ENCODE results near the gene TSPAN31.
A peak's percentile ranks its signal among the peaks of the same experiment; 100 is the strongest.

TSPAN31 gene

DNA sequence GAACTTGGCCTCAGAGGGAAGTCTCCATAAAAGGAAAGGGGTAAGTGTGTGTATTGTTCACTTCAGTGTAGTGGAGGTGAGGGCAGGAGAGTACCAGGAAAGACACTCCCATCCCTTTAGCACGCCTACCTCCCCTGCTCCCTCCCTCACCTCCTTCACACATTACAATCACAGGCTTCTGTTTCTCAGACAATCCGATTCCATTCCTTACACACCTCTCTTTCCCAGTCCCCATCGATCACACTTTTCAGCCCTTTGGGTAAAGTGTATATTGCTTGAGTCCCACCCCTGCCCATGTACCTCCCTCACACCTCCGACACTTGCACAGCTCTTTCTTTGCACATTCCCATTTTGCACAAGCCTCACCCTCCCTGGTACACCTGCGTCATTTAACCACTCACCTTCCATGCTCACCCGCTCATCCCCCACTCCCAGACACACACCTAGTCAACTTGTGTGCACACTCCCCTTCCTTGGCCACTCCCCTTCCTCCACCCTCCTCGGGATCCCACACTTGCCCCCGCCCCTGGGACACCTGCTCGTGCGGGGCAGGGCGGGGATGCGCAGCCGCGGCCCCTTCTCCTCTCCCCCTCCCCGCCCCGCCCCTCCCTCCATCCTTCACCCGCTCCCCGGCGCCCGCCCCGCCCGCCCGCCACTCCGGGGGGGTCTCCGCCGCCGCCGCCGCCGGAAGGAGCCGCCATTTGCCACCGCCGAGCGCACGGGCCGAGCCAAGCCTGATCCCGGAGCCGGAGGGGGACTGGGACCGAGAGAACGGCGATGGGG, 9.8 kb downstream of the TSPAN31 start, which contains the start of gene MARCHF9:
Gene MARCHF9, plus strand, starts transcription at position 693 of the 783 bp plus-strand sequence. CDS start 426 bp downstream, outside the sequence.
- peak; percentile 91 for DNase-seq

DNA sequence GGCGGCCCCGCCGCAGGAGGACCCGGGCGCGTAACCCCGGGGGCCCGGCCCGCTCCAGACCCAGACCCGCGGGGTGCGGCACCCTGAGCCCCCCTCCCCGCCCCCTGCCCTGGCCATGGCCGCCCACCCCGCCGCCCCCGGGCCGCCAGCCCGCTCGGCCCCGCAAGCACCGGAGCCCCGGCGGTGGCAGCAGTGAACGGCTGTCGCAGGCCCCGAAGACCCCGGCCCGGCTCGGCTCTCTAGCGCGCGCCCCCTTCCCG, 10.3 kb downstream of the TSPAN31 start:
- DNase-seq = no peak

DNA sequence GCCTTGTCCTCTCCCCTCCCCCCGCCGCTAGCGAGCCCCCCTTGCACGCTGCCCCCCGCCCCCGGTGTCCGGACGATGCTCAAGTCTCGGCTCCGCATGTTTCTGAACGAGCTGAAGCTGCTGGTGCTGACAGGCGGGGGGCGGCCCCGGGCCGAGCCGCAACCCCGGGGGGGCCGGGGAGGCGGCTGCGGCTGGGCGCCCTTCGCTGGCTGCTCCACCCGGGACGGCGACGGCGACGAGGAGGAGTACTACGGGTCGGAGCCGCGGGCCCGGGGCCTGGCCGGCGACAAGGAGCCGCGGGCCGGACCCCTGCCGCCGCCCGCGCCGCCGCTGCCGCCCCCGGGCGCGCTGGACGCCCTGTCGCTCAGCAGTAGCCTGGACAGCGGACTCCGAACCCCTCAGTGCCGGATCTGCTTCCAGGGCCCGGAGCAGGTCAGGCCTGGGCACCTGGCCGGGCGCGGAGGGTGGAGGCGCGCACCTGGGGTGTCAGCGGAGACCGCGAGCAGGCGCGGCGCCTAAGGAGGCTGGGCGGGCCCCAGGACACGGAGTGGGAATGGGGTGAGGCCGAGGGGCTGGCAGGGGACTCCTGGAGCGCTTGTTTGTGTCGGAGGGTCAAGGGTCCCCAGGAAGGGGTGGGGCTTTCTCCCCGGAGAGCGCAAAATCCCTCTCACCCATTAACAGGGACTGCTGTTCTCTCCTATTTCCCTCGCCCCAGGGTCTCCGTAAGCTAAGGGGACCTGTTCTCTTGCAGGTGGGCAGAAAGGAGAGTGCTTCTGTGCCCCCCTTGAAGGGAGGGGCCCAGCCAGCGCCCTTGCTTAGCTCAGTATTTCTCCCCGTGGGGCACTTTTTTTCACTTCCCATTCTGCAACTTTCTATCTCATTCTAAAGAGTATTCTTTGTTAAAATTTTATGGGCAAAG, 10.9 kb downstream of the TSPAN31 start:
- DNase-seq = peak; percentile 13

DNA sequence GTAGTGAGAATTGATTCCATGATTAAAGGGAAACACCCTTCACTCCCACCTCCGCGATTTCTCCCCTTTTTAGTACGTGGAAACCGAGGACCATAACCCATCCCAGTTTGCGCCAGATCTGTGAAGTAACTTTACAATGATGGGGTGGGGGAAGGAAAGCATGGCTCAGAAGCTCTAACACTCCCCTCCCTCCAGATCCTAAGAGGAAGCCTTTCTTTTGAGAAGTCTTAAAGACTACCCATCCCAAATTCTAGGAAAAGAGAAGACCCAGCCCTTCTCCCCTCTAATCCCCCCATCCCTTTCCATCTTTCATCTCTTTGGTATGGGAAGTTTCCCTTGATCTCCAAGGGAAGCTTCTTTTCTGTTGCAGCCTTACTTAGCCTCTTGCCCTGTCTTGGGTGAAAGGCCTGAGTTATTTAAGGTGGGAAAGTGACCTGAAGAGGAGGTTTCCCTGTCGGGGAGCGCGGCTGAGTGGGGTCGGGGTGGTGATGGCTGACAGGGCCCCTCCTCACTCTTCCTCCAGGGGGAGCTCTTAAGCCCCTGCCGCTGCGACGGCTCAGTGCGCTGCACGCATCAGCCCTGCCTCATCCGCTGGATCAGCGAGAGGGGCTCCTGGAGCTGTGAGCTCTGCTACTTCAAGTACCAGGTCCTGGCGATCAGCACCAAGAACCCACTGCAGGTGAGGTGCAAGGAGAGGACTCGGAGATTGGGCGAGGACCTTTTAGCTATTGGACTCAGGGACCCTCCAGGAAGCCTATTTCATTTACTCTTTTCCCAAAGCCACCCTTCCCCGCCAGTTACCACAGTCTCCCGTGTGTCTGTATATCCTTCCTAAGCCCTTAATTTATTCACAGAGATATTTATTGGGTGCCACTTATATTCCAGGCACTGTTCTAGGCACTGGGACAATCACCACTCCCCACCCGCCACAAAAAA, 11.8 kb downstream of the TSPAN31 start:
- no peak for DNase-seq

DNA sequence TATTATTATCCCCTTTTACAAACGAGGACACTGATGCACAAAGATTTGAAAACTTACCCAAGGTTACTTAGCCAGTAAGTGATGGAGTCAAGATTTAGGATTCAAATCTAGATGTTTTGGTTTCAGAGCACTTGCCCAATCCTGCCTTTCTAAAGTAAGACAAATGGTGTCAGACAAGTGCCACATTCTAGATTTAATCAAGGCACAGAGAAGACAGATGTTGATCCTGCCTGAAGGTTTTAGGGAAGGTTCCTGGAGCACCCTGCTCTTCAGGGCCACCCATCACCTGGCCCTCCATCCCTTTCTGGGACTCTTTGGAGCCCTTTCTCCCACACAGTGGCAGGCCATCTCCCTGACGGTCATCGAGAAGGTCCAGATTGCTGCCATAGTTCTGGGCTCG, 12.9 kb downstream of the TSPAN31 start:
- no peak for DNase-seq

DNA sequence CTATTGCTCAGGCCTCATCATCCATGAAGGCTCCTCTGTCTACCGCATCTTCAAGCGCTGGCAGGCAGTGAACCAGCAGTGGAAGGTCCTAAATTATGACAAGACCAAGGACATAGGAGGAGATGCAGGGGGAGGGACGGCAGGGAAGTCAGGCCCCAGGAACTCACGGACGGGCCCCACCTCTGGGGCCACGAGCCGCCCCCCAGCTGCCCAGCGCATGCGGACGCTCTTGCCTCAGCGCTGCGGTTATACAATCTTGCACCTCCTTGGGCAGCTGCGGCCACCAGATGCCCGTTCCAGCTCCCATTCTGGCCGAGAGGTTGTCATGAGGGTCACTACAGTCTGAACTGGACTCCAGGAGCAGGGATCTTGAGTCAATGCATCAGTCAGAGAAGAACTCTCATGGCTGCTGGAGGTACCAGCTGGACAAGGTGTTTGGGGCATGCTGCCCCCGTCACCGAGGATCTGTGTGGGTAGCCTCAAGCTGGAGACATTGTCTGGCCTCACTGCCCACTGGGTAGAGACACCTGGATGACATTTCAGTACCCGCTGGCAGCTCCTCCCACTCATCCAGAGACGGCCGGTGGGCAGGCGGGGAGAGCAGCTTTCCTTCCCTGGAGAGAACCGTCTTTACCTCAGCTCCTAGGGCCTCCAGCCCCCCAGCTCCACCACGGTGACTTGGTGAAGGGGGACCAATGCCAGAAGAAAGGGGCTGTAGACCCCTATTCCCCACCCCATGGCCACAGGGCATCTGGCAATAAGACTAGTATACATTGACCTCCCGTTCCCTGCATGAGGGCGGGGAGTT, 13.9 kb downstream of the TSPAN31 start:
- DNase-seq = no peak

DNA sequence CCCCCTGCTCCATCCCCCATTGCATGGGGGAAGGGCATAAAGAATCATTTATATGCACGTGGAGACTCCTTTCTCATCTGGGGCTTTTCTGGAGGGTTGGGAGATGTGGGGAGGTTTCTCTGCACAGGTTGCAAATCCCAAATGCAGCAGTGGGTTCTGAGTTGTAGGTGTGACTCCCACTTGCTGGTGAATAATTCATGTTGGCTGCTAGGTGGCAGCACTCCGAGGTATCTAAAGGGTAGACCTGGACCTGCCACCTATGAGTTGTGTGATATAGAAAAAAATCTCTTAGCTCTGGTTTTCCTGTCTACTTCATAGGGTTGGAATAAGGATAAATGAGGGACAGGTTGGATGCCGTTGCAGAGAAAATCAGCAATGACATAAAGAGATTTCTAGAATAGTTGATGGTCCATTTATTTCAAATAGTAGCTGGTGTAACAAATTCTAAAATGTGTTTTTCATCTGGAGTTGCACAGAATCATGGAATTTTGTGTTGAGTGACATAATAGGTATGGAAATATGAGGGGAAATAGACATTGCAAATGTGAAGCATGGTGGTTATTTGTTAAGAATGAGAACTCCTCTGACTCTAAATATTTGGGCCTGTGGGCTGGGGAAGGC, 14.6 kb downstream of the TSPAN31 start:
- peak; percentile 12 for DNase-seq

DNA sequence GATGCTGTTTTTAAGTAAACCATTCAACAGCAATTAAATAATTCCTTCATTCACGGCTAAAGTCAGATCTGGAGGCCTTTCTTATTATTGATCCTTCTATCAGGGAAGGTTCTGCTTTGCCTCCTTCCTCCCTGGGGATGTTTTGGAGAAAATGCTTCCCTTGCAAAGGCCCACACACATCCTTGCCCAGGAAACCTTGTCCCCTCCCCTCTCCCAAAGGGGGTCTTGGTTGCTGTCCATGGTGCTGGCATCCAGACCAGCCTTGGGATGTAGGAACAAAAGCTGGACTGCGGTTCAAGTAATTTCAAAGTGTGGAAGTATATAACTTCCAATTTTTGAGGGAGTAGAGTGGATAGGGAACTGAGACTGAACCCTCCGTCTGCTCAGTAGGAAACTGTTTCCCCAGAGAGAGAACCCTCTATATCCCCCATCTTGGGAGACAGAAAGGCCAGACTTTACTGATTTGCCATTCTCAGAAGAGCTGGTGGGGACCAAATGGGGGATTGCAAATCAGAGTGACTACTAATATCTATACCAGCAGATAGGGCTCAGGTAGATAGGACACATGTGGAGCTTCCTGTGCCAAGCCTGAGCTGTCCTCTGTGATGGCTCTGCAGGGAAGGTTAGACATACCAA, 15.6 kb downstream of the TSPAN31 start:
- DNase-seq = no peak

DNA sequence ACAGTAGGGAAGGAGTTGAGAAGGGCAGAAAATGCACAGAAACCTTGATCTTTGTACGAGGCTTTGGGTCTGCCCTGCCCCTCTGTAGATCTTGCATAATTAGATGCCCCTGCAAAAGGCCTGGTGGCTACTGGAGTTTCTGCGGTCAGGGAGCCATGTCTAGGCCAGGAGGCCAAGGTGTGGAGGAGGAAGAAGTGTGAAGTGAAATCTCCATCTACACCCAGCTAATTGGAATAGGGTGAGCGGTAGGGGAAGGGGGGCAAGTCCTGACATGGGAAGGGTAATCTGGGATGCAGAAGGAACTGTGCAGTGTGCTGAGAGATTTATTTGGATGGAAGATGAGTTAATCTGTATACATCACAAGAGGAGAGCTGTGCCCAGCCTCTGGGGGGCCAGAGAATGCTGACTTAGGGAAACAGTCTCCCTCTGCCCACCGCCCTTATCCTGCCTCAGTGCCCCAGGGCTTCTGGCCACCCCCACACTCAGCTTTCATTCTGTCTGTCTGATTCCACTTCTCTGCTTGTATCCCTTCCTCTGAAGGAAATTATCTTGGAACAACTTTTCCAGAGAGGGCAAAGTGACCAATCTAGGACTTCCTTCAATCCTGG, 16.7 kb downstream of the TSPAN31 start:
- DNase-seq = no peak

DNA sequence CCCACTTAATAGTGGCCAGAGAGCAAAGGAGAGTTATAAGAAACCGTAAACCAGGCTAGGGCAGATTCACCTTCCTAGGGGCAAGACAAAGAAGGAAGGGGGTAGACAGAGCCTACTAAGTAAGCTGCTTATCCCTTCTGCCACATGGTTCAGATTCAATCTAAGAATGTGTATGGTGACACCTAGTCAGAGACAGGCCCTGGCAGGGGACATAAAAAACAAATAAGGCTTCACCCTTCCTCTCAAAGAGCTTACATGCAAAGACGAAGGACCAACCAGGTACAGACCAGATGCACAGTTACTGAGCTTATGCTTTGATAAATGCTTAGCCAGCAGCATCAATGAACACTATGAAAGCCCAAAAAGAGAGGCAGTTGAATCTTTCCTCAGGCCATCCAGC, 17.6 kb downstream of the TSPAN31 start:
- no peak for DNase-seq

DNA sequence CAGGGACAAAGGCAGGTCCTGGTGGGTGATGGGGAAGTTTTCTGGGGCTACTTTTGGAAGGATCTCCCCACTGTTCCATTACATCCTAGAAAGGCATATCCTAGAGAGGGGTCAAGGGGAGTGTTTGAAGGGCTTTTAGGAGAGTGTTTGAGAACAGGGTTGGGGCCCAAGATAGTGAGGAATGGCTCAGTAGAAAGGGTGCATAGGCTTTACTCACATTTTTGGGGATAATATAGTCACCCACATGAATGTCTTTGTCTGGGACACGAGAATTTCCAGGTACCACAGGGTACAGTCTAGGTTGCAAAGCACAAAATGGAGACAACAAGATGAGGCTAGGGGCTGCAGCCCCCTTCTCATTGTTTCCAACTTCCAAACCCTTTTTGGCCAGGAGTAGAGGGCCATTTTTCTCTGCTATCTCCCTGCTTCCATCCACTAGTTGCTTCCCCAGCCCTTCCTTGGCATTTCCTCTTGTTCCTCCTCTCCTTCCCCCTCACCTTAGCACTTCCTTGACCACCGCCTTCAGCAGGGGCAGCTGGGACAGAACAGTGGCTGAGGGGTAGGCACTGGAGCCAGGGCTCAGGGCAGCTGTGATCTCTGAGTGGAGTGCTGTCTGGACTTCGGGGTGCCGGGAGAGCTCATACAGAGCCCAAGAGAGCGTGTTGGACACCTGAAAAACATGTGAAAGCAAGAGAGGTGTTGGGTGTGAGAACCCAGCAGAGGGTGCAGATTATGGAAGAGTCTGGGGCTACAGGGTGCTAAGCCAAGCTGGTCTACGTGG, 19.2 kb downstream of the TSPAN31 start:
- DNase-seq = no peak

DNA sequence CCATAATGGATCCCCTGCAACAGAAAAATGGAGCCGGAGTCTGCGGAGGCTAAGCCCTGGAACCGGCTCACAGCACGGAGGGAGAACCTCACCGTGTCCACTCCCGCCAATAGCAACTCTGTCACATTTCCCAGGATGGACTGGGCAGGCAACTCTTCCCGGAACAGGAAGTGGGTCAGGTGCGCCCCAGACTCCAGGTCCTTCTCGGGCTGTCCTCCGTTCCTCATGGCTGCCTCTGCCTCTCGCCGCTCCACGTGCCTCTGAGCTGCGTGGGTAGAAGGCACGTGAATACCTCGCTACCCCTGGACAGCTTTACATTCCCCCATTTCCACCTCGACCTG, 19.8 kb downstream of the TSPAN31 start:
- no peak for DNase-seq

DNA sequence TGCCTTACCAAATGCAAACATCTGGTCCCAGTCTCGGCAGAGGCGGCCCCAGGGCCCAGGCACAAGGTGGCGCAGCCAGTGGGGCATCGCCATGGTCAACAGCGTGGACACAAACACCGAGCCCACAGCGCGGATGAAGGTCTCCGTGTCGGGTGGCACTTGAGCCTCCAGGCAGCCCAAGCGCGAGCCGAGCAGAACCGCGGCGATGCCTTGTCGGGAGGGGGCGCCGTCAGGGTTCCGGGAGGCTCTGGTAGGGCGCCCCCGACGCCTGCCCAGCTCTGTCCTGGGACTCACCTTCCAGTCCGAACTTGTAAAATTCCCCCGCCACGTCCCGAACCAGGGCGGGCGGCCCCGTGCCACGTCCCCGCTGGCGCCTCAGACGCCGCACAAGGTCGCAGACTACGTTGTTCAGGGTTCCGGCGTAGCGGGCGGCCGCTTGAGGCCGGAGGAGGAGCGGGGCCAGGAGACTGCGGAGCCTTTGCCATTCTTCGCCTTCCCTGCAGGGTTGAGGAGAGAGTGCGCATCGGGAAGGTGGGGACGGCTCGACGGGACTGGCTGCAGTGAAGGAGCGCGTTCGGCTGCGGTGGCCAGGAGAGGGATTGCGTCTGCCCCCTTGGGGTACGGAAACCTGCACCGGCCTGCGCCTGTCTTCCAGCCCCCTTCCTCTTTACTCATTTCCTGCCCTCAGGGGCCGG, 20.3 kb downstream of the TSPAN31 start:
- DNase-seq = peak; percentile 34

DNA sequence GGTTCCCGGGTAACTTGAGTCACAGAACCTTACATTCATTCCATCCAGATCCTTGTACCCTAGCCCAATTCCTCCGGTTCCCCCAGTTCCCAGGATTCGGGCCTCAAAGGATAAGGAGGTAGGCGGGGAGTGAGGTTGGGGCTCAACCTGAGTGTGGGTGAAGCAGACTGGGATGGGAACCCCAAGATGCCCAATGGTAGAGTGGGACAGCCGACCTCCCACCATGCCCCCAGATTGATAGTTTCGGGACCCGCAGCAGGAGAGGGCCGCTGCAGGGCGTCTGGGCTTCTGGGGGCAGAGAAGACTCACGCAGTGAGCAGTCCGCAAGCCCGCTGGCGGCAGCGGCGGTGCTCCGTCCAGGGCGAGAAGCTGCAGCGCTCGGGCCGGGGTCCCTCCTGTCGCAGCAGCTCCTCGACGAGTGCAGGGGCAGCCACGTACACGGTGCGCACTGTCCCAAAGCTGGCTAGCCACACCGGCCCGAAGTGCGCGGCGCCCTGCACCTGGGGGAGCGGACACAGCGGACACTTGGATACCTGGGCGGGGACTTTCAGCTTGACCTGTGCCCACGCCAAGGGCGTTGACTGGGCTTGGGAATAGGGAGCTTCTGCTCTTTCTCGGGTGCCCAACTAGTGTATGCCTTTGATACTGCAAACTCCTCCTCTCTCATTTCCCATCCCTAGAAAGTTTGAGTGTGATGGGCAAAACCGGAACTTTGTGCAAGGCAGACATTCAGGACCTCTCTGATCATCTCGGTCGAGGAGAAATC, 21.0 kb downstream of the TSPAN31 start:
- DNase-seq = no peak

DNA sequence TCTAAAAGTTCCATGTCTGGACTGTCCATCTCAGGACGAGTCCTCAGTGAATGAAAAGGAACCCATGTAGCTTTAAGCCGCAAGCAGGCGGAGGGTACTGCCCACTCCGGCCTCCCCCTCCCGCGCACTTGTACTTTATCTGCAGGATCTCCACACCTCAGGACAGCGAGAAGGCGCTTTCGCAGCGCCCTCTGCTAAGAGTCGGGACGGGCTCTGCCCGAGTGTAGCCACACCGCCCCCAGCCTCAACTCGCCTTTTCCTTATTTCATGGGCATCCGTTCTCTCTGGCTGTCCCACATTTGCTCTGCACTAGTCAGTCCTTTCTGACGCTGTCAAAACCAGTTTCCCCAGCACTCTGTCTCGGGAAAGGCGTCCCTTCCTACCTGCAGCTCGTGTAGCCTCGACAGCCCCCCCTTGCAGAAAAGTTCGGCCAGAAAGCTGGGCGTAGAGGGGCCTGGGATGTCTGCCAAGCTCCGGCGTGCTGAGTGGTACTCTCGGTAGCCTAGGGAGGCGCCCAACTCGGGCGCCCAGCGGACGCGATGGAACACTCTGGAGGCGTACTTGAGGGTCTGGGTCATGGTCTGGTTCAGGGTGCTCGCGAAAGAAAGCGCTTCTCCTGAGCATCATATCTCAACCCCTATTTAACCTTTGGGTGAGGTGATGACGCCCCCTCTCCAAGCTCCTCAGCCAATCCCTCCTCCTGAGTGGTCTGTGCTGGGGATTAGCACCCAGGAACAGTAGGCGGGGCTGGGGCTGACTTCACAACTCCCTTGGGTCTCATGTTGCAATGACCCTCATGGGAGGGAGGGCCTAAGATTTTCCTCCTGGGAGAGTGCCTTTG, 21.8 kb downstream of the TSPAN31 start, which contains the start of gene CYP27B1:
Gene CYP27B1, minus strand, starts transcription at position 615 of the 841 bp plus-strand sequence. Its CDS starts 37 bp downstream, at position 578.
- peak; percentile 20 for DNase-seq

DNA sequence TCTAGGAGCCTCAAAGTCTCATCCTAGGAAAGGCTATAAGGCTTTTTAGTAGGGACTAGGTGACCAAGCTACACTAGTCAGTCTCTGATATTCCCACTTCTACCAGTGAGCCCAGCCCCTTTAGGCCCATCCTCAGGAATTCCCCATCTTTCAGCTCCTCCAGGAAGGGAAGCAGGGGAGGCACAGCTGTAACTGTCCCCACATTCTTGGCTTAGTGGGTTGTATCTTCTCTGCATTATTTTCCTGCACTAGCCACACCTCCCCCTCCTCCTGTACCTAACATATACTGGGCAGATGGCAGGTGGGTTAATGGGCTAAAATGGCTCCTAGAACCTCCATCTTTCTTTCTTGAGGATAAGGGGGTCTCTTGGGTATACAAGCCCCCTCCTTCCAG, 22.5 kb downstream of the TSPAN31 start:
- DNase-seq = no peak

DNA sequence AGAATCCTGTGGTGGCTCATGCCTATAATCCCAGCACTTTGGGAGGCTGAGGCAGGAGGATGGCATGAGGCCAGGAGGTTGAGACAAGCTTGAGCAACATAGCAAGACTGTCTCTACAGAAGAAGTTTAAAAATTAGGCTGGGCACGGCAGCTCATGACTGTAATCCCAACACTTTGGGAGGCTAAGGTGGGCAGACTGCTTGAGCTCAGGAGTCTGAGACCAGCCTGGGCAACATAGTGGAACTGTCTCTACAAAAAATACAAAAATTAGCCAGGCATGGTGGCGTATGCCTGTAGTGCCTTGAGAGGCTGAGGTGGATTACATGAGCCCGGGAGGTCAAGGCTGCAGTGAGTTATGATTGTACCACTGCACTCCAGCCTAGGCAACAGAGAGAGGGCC, 23.0 kb downstream of the TSPAN31 start:
- no peak for DNase-seq

DNA sequence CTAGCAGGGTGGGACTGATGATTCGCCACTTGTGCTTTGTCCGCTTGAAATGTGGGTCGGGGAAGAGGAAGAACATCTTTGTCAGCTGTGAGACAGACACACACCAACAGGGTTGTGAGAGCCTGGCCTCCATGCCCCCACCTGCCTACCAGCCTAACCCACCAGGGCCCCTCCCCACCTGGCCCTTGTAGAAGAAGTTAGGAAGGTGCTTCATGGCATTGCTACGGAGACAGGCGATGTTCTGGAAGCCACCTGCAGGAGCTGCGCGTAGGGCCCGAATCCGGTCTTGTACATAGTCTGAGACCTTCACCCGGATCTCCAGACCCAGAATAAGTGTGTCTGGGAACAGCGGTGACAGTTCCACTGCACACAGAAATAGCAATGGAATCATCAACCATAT, 24.8 kb downstream of the TSPAN31 start:
- DNase-seq = no peak

Data from NCI-H2171 (cell line).